K562 (cell line): ENCODE measurements around the gene ZNF180. TPM values are rescaled to one million over a fixed set of nuclear protein-coding genes. Genes with fewer than 3 reads are reported as not detected.

Source experiments
- CREB5 ChIP-seq: fragments of 250-450 bp; sonication (Bioruptor Pico); IDR thresholded peaks from 2 replicates; pipeline ENCODE4 v1.5.0; 2020; ENCODE audit warnings: mild to moderate bottlenecking
- ETS1 ChIP-seq: conservative IDR thresholded peaks from 2 replicates; pipeline ENCODE4 v1.6.1; 2011; ENCODE audit warnings: low read depth, mild to moderate bottlenecking, low read length; ENCODE audit not compliant: control insufficient read depth
- FOXP4 ChIP-seq: sonication (generic); formaldehyde crosslinking; IDR thresholded peaks from 2 replicates; pipeline ENCODE4 v1.8.0; 2022; ENCODE audit warnings: mild to moderate bottlenecking, missing genetic modification reagents, borderline replicate concordance
- HSF4 ChIP-seq: fragments of 250-450 bp; sonication (Bioruptor Pico); IDR thresholded peaks from 2 replicates; pipeline ENCODE4 v2.1.2; 2022; ENCODE audit warnings: mild to moderate bottlenecking, moderate library complexity, borderline replicate concordance
- MAFG ChIP-seq: fragments of 450-650 bp; conservative IDR thresholded peaks from 2 replicates; pipeline ENCODE4 v1.6.1; 2016; ENCODE audit warnings: missing genetic modification characterization, missing compliant biosample characterization
- MECOM ChIP-seq: fragments of 250-450 bp; sonication (Bioruptor Pico); IDR thresholded peaks from 2 replicates; pipeline ENCODE4 v1.8.0; 2022; ENCODE audit warnings: inconsistent platforms
- MEF2A ChIP-seq: IDR thresholded peaks from 2 replicates; pipeline ENCODE4 v1.6.1; 2011; ENCODE audit warnings: low read depth, mild to moderate bottlenecking, low read length, moderate library complexity; ENCODE audit not compliant: control insufficient read depth
- PHF8 ChIP-seq: fragments of 200-600 bp; sonication (generic); IDR thresholded peaks from 2 replicates; pipeline ENCODE4 v1.6.1; 2012; ENCODE audit warnings: mixed run types, mild to moderate bottlenecking, inconsistent platforms, low read length, moderate library complexity, borderline replicate concordance
- THRAP3 ChIP-seq: fragments of 450-650 bp; IDR thresholded peaks from 2 replicates; pipeline ENCODE4 v1.6.1; 2016; ENCODE audit warnings: mild to moderate bottlenecking, inconsistent platforms, borderline replicate concordance
- ZNF274 ChIP-seq: IDR thresholded peaks from 2 replicates; pipeline ENCODE4 v1.6.1; 2011; ENCODE audit warnings: low read depth, mild to moderate bottlenecking, low read length, moderate library complexity, borderline replicate concordance
- ZNF407 ChIP-seq: fragments of 450-650 bp; IDR thresholded peaks from 2 replicates; pipeline ENCODE4 v1.6.1; 2016; ENCODE audit warnings: low read depth
- polyA plus RNA-seq, 8 experiments: library from polyadenylated mRNA; depleted of rRNA in 4 of 8; stranded (reverse) in 5 of 8; unstranded in 3 of 8; fragments of >200 nt; fragmentation: Nextera tagmentation in 2 of 8; fragmentation: Illumina TruSeq in 1 of 8; extraction: Ambion mirVana in 2 of 8; extraction: Trizol in 1 of 8; gene quantifications; 2 replicates each; pipeline versions ENCODE4 v1.2.1 to v1.2.3, GENCODE V29; 2011 to 2014; ENCODE audit warnings: inconsistent platforms in 1 of 8, missing spikeins in 1 of 8
- total RNA-seq, 7 experiments: library from RNA; depleted of rRNA in 6 of 7; stranded (reverse); fragments of >200 nt in 6 of 7; fragmentation: Illumina TruSeq in 2 of 7; extraction: Trizol in 2 of 7; gene quantifications; 2 replicates each; pipeline versions ENCODE4 v1.2.1 to v1.2.3, GENCODE V29; 2011 to 2021; ENCODE audit warnings: low replicate concordance in 1 of 7

ZNF180 gene
- total and polyA plus RNA-seq, 9 of the 15 experiments (the other 6 are each of a cell fraction or from before 2014, with no cell fraction given) = 1.8 to 8.7 (median 5.9) TPM

GRCh38 chr19:44476559-44477408, 23.5 kb downstream of the ZNF180 start (continued):
- TF ChIP-seq FOXP4 (CRISPR knock-in tag) = no peak
- peak; percentile 88 for TF ChIP-seq ETS1
- TF ChIP-seq ZNF407 = no peak
- TF ChIP-seq PHF8 = no peak
- no peak for TF ChIP-seq MEF2A
- peak; percentile 100 for TF ChIP-seq ZNF274
- no peak for TF ChIP-seq CREB5 (CRISPR knock-in tag)
- no peak for TF ChIP-seq HSF4 (CRISPR knock-in tag)
- no peak for TF ChIP-seq MECOM (CRISPR knock-in tag)
- TF ChIP-seq MAFG (tag) = no peak
- no peak for TF ChIP-seq THRAP3
